ENCODE measurements around the gene CDKN3.
"Not testable (repeated sequence)": the region's sequence is repeated elsewhere in the genome, so short reads cannot be mapped to it uniquely, and the experiment has no call there.

The CDKN3 gene

GRCh38 chr14:54435500-54435981 is 38.7 kb downstream of the CDKN3 start:
- Histone ChIP-seq H3K36me3 (ENCODE audit: insufficient read depth, low read depth, low read length) (peaks cover 51% of the 10 kb centered on the region), H3K4me3 (ENCODE audit: low read length) (no peak overlapping the region), H3K9ac (ENCODE audit: low read depth, low read length) (no peak overlapping the region), H3K27me3 (ENCODE audit: insufficient read depth, low read length) (no peaks in the 10 kb centered on the region), H3K9me3 (ENCODE audit: insufficient read depth, low read depth, low read length) (no peaks in the 10 kb centered on the region), H3K27ac (ENCODE audit: low read length) (no peak overlapping the region), H3K4me1 (ENCODE audit: insufficient read depth, low read length) (peaks cover 24% of the 10 kb centered on the region; the same call in 1 of the 2 replicates)

DNA sequence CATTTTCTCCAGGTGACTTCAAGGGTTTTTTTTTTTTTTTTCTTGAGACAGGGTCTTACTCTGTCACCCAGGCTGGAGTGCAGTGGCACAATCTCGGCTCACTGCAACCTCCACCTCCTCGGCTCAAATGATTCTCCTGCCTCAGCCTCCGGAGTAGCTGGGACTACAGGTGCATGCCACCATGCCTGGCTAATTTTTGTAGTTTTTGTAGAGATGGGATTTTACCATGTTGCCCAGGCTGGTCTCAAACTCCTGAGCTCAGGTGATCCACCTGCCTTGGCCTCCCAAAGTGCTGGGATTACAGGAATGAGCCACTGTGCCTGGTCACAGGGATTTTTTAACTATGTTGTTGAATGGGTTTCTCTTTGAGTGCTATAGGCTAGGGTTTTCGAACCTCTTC is 41.1 kb downstream of the CDKN3 start:
- not testable (repeated sequence) for H3K9ac ChIP-seq (ENCODE audit: low read depth, low read length); H3K9me3 ChIP-seq (ENCODE audit: insufficient read depth, low read depth, low read length); H3K27me3 ChIP-seq (ENCODE audit: insufficient read depth, low read length); H3K4me3 ChIP-seq (ENCODE audit: low read length); H3K27ac ChIP-seq (ENCODE audit: low read length)
- Histone ChIP-seq H3K4me1 (ENCODE audit: insufficient read depth, low read length) (peaks cover 24% of the 10 kb centered on the region; the same call in 1 of the 2 replicates), H3K36me3 (ENCODE audit: insufficient read depth, low read depth, low read length) (peaks cover 28% of the 10 kb centered on the region)

DNA sequence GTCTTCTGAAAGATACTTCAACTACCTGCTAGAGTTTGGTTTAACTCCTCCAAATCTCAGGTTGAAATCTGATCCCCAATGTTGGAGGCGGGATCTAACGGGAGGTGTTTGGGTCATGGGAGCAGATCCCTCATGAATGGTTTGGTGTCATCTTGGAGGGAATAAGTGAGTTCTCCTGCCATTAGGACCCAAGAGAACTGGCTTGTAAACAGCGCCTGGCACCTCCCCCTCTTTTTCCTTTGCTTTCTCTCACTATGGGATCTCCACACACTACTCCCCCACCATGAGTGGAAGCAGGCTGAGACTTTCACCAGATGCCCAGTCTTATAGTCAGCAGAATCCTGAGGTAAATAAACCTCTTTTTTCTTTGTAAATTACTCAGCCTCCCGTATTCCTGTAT is 41.9 kb downstream of the CDKN3 start:
- Histone ChIP-seq H3K4me3 (ENCODE audit: low read length) (peak overlapping the region; percentile 36; the same call in 1 of the 2 replicates), H3K9me3 (ENCODE audit: insufficient read depth, low read depth, low read length) (no peaks in the 10 kb centered on the region), H3K27ac (ENCODE audit: low read length) (no peak overlapping the region)

DNA sequence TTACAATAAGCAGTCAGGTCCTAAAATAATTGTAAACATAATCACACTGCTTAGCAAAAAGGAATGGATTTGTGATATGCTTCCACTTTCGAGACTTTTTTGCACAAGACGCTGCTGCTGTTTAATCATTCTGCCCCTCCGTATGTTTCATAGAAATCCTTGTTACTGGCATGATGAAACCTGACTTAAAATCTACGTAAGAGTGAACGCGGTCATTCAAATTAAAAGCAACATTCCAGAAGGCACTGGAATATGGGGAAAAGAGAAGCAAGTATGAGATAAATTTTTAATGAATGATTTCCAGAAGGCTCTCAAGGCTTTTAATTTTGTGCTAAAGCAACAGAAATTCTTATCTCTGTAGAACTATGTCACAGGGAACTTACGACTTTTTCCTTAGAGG is 43.2 kb downstream of the CDKN3 start:
- Histone ChIP-seq H3K27me3 (ENCODE audit: insufficient read depth, low read length) (no peaks in the 10 kb centered on the region), H3K9ac (ENCODE audit: low read depth, low read length) (peak overlapping the region; percentile 96), H3K27ac (ENCODE audit: low read length) (no peak overlapping the region), H3K4me1 (ENCODE audit: insufficient read depth, low read length) (peaks cover 20% of the 10 kb centered on the region; the same call in 1 of the 2 replicates), H3K4me3 (ENCODE audit: low read length) (peak overlapping the region; percentile 95), H3K9me3 (ENCODE audit: insufficient read depth, low read depth, low read length) (no peaks in the 10 kb centered on the region), H3K36me3 (ENCODE audit: insufficient read depth, low read depth, low read length) (peaks cover 10% of the 10 kb centered on the region; the same call in 1 of the 2 replicates)

More for the DNA sequence above, 41.9 kb downstream of the CDKN3 start:
- H3K27me3 ChIP-seq (ENCODE audit: insufficient read depth, low read length) = no peaks in the 10 kb centered on the region
- no peak overlapping the region for H3K9ac ChIP-seq (ENCODE audit: low read depth, low read length)
- H3K36me3 ChIP-seq (ENCODE audit: insufficient read depth, low read depth, low read length) = peaks cover 22% of the 10 kb centered on the region
- H3K4me1 ChIP-seq (ENCODE audit: insufficient read depth, low read length) = peaks cover 20% of the 10 kb centered on the region; the same call in 1 of the 2 replicates

- H3K36me3 ChIP-seq (ENCODE audit: insufficient read depth, low read depth, low read length) = peaks cover 6% of the 10 kb centered on the region; the same call in 1 of the 2 replicates
Measured at GRCh38 chr14:54440476-54440872, 43.7 kb downstream of the CDKN3 start.

DNA sequence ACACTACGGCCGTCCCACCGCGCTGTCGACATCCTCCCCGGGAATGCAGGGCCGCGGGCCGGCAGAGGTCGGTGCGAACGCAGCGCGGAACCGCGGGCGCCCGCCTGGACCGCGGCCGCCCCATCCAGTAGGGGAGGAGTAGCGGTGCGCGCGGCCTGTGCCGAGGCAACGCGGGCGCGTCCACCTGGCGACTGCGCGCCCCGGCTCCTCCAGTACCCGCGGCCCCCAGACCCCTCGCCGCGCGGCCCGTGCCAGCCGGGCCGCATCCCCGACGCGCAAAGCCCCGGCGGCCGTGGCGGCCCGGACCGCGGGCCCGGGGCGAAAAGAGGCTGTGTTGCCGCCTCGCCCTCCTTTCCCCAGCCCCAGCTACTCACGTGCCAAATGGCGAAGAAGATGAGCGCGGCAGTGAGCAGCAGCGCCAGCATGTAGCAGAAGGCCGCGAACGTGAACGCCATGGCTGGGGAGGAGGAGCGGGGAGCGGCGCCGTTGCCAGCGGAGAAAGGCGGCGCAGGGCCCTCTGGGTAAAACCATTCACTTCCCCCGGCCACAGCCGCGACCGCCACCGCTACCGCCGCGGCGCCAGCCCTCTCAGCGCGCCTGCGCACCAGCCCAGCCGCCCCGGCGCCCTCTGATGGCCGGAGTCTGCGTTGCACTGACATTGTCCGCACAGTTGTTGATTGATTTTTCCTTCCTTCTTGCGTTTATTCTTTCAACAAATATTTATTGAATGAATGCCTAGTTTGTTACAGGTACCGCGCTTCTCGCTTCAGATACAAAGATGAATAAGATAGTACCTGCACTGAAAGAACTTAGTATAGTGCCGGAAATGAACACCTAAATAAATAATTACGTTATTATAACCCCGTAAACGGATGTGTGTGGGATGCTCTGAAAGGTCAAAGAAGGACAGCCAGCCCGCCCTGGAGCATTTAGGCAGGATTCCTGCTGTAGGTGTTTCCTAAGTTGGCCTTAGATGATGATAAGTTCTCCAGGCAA is 44.4 kb downstream of the CDKN3 start, which contains the start of gene CNIH1:
Gene CNIH1, minus strand, starts transcription at position 502 of the 996 bp plus-strand sequence. Its CDS starts 47 bp downstream, at position 455.
- H3K4me3 ChIP-seq (ENCODE audit: low read length) = peak within 1 kb of the TSS; percentile 95
- no peaks in the 10 kb centered on the region for H3K9me3 ChIP-seq (ENCODE audit: insufficient read depth, low read depth, low read length)
- H3K27me3 ChIP-seq (ENCODE audit: insufficient read depth, low read length) = no peaks in the 10 kb centered on the region
- peaks cover 20% of the 10 kb centered on the region; the same call in 1 of the 2 replicates for H3K4me1 ChIP-seq (ENCODE audit: insufficient read depth, low read length)
- H3K36me3 ChIP-seq (ENCODE audit: insufficient read depth, low read depth, low read length) = no peaks in the 10 kb centered on the region
- peak within 1 kb of the TSS; percentile 96 for H3K9ac ChIP-seq (ENCODE audit: low read depth, low read length)
- peak within 1 kb of the TSS; percentile 41 for H3K27ac ChIP-seq (ENCODE audit: low read length)

More at GRCh38 chr14:54440476-54440872, 43.7 kb downstream of the CDKN3 start:
- no peaks in the 10 kb centered on the region for H3K9me3 ChIP-seq (ENCODE audit: insufficient read depth, low read depth, low read length)
- peaks cover 20% of the 10 kb centered on the region; the same call in 1 of the 2 replicates for H3K4me1 ChIP-seq (ENCODE audit: insufficient read depth, low read length)
- peak overlapping the region; percentile 95 for H3K4me3 ChIP-seq (ENCODE audit: low read length)
- H3K27ac ChIP-seq (ENCODE audit: low read length) = peak overlapping the region; percentile 41
- H3K27me3 ChIP-seq (ENCODE audit: insufficient read depth, low read length) = no peaks in the 10 kb centered on the region
- H3K9ac ChIP-seq (ENCODE audit: low read depth, low read length) = peak overlapping the region; percentile 96

DNA sequence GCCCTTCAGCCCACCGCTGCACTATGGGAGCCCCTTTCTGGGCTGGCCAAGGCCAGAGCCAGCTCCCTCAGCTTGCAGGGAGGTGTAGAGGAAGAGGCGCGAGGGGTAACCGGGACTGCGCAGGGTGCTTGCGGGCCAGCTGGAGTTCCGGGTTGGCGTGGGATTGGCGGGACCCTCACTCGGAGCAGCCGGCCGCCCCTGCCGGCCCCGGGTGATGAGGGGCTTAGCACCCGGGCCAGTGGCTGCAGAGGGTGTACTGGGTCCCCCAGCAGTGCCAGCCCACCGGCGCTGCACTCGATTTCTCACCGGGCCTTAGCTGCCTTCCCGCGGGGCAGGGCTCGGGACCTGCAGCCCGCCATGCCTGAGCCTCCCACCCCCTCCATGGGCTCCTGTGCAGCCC is 46.2 kb downstream of the CDKN3 start:
- not testable (repeated sequence) for H3K27ac ChIP-seq (ENCODE audit: low read length); H3K27me3 ChIP-seq (ENCODE audit: insufficient read depth, low read length); H3K36me3 ChIP-seq (ENCODE audit: insufficient read depth, low read depth, low read length); H3K9ac ChIP-seq (ENCODE audit: low read depth, low read length); H3K9me3 ChIP-seq (ENCODE audit: insufficient read depth, low read depth, low read length); H3K4me3 ChIP-seq (ENCODE audit: low read length)
- peaks cover 16% of the 10 kb centered on the region; the same call in 1 of the 2 replicates for H3K4me1 ChIP-seq (ENCODE audit: insufficient read depth, low read length)

DNA sequence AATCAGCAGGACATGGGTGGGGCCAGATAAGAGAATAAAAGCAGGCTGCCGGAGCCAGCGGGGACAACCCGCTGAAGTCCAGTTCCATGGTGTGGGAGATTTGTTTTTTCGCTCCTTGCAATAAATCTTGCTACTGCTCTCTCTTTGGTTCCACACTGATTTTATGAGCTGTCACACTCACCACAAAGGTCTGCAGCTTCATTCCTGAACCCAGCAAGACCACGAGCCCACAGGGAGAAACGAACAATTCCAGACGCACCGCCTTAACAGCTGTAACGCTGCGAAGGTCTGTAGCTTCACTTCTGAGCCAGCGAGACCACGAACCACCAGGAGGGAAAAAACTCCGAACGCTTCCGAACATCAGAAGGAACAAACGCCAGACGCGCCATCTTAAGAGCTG is 47.2 kb downstream of the CDKN3 start:
- Histone ChIP-seq H3K4me3 (ENCODE audit: low read length) (no peak overlapping the region), H3K27ac (ENCODE audit: low read length) (no peak overlapping the region), H3K36me3 (ENCODE audit: insufficient read depth, low read depth, low read length) (no peaks in the 10 kb centered on the region), H3K9ac (ENCODE audit: low read depth, low read length) (no peak overlapping the region), H3K9me3 (ENCODE audit: insufficient read depth, low read depth, low read length) (no peaks in the 10 kb centered on the region), H3K27me3 (ENCODE audit: insufficient read depth, low read length) (no peaks in the 10 kb centered on the region), H3K4me1 (ENCODE audit: insufficient read depth, low read length) (peaks cover 9% of the 10 kb centered on the region; the same call in 1 of the 2 replicates)

GRCh38 chr14:54444681-54445080 is 47.9 kb downstream of the CDKN3 start:
- Histone ChIP-seq H3K36me3 (ENCODE audit: insufficient read depth, low read depth, low read length) (no peaks in the 10 kb centered on the region), H3K4me3 (ENCODE audit: low read length) (no peak overlapping the region), H3K27me3 (ENCODE audit: insufficient read depth, low read length) (no peaks in the 10 kb centered on the region), H3K9ac (ENCODE audit: low read depth, low read length) (no peak overlapping the region), H3K27ac (ENCODE audit: low read length) (no peak overlapping the region), H3K4me1 (ENCODE audit: insufficient read depth, low read length) (peaks cover 9% of the 10 kb centered on the region; the same call in 1 of the 2 replicates), H3K9me3 (ENCODE audit: insufficient read depth, low read depth, low read length) (no peaks in the 10 kb centered on the region)

DNA sequence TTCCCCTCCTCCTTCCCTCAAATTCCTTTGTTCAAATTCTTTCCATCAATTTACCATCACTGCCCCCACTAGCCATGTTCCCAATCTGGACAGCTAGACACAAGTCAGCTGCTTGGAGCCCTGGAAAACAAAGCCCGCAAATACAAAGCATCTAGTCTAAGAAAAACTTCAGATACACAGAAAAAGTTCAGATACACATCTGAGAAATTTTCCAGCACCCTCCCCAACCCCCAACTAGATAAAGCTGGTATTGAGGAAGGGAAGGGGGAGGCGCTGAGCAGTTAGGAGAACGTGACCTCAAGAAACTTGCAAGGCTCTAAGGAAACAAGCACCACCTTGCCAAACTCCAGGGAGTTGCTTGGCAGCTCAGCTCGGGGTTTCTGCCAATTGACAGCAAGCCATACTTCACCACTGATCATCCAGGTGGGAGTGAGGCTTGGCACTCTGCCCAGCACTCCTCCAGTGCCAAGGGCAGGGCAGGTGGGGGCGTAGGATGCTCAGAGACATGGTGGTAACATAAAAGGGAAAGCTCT is 49.4 kb downstream of the CDKN3 start:
- Histone ChIP-seq H3K9ac (ENCODE audit: low read depth, low read length) (no peak overlapping the region), H3K4me1 (ENCODE audit: insufficient read depth, low read length) (peaks cover 5% of the 10 kb centered on the region; the same call in 1 of the 2 replicates), H3K27ac (ENCODE audit: low read length) (no peak overlapping the region)

GRCh38 chr14:54447231-54447692 is 50.5 kb downstream of the CDKN3 start:
- Histone ChIP-seq H3K4me3 (ENCODE audit: low read length) (no peak overlapping the region), H3K9me3 (ENCODE audit: insufficient read depth, low read depth, low read length) (no peaks in the 10 kb centered on the region), H3K27me3 (ENCODE audit: insufficient read depth, low read length) (no peaks in the 10 kb centered on the region), H3K4me1 (ENCODE audit: insufficient read depth, low read length) (no peaks in the 10 kb centered on the region), H3K36me3 (ENCODE audit: insufficient read depth, low read depth, low read length) (no peaks in the 10 kb centered on the region), H3K27ac (ENCODE audit: low read length) (no peak overlapping the region), H3K9ac (ENCODE audit: low read depth, low read length) (no peak overlapping the region)

More for the DNA sequence above, 49.4 kb downstream of the CDKN3 start:
- no peak overlapping the region for H3K4me3 ChIP-seq (ENCODE audit: low read length)
- H3K27me3 ChIP-seq (ENCODE audit: insufficient read depth, low read length) = no peaks in the 10 kb centered on the region
- H3K9me3 ChIP-seq (ENCODE audit: insufficient read depth, low read depth, low read length) = no peaks in the 10 kb centered on the region
- H3K36me3 ChIP-seq (ENCODE audit: insufficient read depth, low read depth, low read length) = no peaks in the 10 kb centered on the region

Measured in iPS-20b (cell line).